Stimulated activated CD8-positive, alpha-beta memory T cell treated with anti-CD3 and anti-CD28 coated beads, Interleukin-7, amount 100 ng/mL, for 4 hours (primary cell): ENCODE data around the gene A2M.

Experiments used
- DNase-seq, 2 donors: peaks; one replicate each; pipeline ENCODE4 v3.0.0-alpha.2; 2020; ENCODE audit warnings: low read depth in 2 of 2

The A2M gene

DNA sequence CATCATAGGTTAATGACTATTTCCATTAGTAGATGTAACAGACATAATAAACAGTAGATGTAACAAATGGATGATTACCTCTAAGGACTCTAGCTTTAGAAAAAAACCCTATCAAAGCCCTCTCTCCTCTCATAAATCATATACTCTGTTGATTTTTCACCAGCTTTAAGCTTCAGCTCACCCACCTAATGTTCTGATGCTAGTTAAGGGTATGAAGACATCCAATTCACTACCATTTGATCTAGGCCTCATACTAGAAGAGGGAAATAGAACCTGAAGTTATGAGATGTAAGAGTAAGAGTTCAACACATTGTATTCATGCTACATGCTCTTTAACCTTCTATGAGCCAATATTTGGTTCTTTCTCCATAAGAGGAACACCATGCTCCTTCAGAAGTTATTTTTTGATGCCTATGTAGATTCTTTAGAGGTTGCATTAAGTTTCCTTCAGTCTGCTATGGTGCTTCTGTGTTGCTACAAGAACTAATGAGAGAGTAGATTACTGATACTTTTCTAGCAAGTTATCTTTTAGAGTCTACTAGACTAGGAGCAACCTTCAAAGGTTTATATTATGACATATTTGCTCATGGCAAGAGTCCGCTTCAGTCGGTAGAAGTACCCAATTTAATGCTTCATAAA, 16.0 kb downstream of the A2M start:
- no peak for DNase-seq

DNA sequence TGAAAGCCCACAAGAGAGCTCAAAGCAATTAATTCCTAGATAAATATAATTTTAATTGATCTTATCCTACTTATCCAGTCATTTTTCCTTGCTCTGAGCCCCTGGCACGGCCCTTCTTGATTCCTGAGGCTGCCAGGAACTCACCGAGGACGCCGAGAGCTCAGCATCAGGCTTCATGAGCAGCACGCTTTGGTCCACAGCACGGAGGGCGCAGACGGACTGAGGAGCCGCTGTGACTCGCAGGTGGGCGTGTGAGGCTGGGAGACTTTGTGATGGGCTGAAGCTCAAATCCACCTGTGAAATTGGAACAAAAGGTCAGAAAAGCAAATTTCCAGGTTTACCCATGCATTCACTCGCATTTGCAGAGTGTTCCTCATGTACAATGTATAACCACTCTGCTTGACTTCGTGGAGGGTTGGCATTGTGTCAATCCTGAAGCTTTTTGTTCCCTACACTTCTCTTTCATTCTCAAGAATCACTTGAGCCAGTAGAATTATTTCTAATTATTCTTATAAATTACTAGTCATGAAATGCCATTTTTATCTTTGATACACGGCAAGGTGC, 17.2 kb downstream of the A2M start:
- DNase-seq = no peak

DNA sequence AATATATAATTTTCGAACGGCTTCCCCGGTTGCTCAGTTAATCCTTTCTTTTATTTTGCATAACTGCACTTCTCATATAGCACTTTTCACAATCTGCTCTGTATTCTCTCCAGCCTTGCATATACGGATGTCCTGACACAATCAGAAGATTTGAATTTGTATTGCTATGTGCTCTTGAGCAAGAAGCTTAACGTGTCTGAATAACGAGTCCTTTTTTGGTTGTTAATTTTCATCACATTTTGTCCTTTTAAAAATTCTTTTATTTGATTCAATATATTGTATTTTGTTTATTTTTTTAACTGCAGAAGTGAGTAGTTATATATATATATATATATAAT, 17.6 kb downstream of the A2M start:
- DNase-seq = no peak

DNA sequence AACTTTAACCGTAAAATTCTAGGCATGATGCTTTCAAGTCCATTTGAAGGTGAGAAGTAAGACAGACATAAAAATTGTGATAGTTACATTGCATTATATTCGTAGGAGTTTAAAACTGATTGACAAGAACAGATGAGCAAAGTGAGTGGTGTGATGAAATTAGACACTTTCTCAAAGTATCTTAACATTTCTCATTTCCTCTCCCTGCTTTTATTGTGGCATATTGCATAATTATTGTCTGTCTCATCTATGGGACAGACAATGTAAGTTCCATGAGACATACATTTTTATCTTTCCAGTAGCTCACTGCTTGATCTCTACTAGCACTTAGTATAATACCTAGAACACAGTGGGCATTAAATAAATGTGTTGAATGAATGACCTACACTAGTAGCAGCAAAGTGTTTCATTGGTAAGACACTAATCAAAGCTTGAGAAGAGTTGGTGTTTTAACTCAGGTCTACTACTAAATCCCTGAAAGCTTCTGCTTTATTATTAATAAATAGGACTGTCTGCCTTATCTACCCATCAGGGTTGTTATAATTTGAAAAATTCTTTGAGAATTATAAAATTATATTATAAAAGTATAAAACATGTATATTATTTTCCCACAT, 19.0 kb downstream of the A2M start:
- no peak for DNase-seq

GRCh38 chr12:9095322-9095721, 20.4 kb downstream of the A2M start:
- no peak for DNase-seq

DNA sequence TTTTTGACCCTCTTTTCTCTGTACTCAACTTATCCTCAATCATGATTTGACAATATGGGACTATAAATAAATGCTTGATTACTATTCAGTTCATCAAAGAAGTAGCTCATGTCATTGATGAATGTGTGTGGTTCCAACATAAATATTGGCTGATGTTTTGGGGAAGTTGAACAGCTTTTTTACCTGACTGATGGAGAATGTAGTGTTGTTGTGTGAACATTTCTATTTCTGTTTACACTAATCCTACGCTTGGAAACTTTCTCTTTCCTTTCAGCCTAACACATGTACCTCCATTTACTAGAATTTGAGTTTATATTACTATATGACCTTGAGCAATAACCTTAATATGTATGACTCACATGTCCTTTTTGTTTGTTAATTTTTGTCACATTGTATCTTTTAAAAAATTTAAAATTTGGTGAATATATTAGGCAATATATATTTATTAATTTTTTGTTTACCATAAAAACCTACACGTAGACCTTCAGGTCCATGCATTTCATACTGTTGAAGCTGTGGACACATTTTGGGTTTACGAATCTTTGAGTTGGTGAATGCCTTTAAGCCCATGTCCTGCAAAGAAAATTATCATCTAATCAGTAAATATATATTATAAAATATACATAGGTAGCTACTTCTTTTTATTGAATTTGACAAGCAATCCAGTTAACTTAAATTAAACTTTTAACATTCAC, 21.1 kb downstream of the A2M start:
- no peak for DNase-seq

- no peak for DNase-seq
Observed at GRCh38 chr12:9091891-9092598, 23.7 kb downstream of the A2M start.

DNA sequence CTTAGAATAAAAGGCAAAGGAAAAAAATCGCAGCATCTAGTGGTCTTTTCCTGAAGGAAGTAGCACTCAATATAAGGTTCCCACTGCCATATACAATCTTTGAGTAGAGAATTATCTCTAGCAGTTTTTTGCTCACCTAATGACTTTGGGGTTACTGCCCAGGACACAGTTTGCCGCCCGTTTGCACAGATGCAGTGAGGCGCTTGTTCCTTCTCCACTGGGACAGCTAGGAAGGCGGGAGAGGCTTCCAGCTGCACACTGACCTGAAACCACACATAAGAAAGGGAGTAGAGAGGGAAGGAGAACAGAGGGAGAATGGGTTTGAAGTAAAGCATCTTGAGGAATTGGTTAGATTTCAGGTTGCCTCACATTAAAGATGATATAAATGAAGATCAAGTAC, 25.5 kb downstream of the A2M start:
- DNase-seq = no peak

DNA sequence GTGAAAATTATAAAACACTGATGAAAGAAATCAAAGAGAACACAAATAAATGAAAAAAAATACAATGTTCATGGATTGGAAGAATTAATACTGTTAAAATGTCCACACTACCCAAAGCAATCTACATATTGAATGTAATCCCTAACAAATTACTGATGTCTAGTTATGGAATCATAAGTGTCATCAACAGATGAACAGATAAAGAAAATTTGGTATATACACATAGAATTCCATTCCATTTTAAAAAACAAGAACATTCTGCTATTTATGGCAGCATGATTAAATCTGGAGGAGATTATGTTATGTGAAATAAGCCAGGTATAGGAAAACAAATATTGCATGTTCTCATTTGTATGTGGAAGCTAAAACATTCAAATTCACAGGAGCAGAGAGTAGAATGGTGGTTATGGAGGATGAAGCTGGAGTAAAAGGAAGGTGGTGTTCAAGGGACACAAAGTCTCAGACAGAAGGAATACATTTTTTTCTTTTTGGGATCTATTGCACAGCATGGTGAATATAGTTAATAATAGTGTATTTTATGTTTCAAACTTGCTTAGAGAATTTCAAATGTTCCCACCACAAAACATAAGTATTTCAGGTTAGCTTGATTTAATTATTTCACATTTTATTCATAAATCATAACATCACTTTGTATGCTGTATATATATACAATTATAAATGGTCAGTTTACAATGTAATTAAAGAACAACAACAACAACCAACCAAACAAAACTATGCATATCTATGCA, 28.5 kb downstream of the A2M start:
- DNase-seq = no peak

DNA sequence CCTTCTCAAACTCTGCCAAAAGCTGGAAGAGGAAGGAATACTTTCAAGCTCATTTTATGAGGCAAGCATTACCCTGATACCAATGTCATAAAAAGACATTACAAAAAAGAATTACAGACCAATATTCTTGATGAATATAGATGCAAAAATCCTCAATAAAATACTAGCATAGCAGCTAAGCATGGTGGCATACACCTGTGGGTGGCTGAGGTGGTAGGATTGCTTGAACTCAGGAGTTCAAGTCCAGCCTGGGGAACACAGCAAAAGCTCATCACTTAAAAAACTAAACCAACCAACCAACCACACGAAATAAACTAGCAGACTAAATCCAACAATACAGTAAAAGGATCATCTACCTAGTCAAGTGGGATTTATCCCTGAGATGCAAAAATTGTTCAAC, 29.6 kb downstream of the A2M start:
- no peak for DNase-seq

GRCh38 chr12:9084417-9084816, 31.3 kb downstream of the A2M start:
- DNase-seq = no peak

DNA sequence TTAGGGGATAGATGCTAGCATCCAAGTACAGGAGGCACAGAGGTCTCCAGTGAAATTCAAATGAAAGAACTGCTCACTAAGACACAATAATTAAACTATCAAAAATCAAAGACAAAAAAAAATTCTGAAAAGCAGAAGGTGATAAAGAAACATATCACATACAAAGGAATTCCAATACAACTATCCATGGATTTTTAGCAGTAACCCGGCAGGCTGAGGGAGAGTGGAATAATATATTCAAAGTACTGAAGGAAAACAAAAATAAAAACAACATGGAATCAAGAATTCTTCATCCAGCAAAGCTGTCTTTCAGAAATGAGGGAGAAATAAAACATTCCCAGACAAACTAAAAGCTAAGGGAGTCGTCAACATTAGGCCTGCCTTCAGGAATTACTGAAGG, 31.9 kb downstream of the A2M start:
- no peak for DNase-seq

DNA sequence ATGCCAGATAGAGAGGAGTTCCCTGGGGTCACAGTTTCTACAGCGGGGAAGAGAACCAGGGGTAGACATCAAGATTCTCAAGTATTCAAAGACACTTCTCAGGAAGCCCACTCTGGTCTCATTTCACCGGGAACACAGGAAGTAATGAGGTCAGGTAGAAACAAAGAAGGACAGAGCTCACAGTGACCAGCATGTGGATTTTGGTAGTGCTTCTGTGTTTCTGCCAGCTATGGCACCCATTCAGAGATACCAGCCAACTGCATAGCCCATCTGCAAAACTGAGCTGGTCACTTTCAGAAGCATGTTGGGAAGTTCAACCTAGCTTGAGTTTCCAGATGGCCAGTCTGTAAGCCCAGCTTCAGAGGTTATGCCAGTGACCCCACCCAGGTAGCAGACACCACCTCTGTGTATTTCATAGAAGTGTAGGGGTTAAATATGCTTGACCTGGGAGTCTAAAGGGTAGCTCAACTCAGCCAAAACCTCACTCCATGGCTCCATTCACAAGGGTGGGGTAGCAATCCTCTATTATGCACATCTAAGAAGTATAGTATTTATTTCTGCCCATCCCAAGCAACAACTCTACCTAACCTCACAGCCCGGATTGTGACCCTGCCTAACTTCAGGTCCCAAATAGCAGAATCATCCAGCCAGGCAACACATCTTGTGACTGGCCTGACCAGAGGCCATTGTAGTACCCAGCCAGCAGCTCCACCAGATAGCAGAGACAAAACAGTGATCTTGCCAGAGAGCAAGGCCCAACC, 33.9 kb downstream of the A2M start:
- DNase-seq = no peak

GRCh38 chr12:9079883-9080675, 35.6 kb downstream of the A2M start:
- DNase-seq = no peak

DNA sequence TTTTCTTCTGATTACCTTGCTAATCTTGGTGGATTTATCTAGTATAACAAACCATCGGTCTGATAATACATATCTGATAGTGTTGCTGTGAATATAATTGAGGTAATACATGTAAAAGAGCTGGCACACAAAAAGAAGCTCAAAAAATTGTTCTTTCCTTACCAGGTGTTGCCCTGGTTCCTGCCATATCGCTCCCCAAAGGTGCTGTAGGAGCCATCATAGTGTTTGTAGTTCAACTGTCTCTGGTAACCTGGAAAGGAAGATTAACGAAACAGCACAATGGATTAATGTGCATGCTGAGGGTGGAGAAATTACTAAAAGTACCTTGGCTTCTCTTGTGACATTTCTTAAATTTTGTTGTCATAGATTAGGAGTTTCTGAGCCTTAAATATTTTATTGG, 36.6 kb downstream of the A2M start:
- DNase-seq = no peak

- DNase-seq = no peak
Observed at GRCh38 chr12:9077152-9078031, 38.3 kb downstream of the A2M start.

DNA sequence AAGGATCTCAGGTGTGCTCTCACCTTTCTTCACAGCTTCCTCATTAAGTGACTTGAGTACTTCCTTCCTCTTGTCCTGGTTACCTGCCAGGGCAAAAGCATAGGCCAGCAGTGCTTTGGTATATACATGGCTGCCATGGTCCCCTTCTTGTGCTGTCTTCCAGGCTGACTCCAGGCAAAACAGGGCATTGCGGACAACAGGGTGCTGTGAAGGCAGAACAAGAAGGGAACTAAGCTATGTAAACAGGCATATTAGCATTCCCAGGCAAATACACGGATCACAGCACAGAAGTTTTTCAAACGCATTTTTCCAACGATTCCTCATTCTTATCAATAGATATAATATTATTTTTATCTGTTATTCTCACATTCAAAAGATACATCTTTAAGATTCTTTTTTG, 39.0 kb downstream of the A2M start:
- no peak for DNase-seq

DNA sequence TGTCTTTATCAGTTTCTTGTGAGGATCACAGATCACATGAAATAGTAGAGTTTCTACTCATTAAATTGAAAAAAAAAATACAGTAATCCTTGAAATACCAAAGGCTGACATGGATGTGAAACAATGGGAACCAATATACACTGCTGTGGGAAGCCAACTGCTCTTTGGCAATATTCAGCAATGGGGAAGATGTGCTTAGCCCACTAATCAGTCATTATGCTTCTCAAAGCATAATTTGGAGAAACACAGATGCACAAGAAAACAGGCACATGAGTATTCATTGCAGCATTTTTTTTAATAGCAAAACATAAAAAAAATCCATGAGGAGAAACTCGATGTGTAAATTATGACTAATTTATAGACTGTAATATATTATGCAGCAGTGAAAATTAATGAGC, 40.6 kb downstream of the A2M start:
- no peak for DNase-seq

- no peak for DNase-seq
Observed at GRCh38 chr12:9074484-9075137, 41.1 kb downstream of the A2M start.
